ENCODE results near the gene MRPL55.
"Not testable (repeated sequence)": the region's sequence is repeated elsewhere in the genome, so short reads cannot be mapped to it uniquely, and the experiment has no call there.

Gene MRPL55

GRCh38 chr1:228123505-228123904 lies 14.4 kb upstream of the MRPL55 start:
- TF ChIP-seq GATA1 (IDR thresholded peaks at IDR 0.05; ENCODE audit: low read depth, low read length) (no peak), POLR2A (IDR thresholded peaks at IDR 0.05; ENCODE audit: low read length) (no peak)
- no peak for DNase-seq

GRCh38 chr1:228122921-228123441 lies 13.9 kb upstream of the MRPL55 start:
- no peak for DNase-seq
- TF ChIP-seq GATA1 (IDR thresholded peaks at IDR 0.05; ENCODE audit: low read depth, low read length) (no peak), POLR2A (IDR thresholded peaks at IDR 0.05; ENCODE audit: low read length) (no peak)

GRCh38 chr1:228120857-228121489 lies 11.9 kb upstream of the MRPL55 start:
- no peak for TF ChIP-seq POLR2A (IDR thresholded peaks at IDR 0.05; ENCODE audit: low read length)
- no peak for TF ChIP-seq GATA1 (IDR thresholded peaks at IDR 0.05; ENCODE audit: low read depth, low read length)
- DNase-seq = no peak

GRCh38 chr1:228120351-228120750 lies 11.3 kb upstream of the MRPL55 start:
- TF ChIP-seq POLR2A (IDR thresholded peaks at IDR 0.05; ENCODE audit: low read length) (no peak), GATA1 (IDR thresholded peaks at IDR 0.05; ENCODE audit: low read depth, low read length) (no peak)
- DNase-seq = no peak

GRCh38 chr1:228118040-228118439 lies 8.9 kb upstream of the MRPL55 start:
- TF ChIP-seq POLR2A (IDR thresholded peaks at IDR 0.05; ENCODE audit: low read length) (no peak), GATA1 (IDR thresholded peaks at IDR 0.05; ENCODE audit: low read depth, low read length) (no peak)
- DNase-seq = peak in 1 of 2 experiments; percentile 41

GRCh38 chr1:228117335-228117734 lies 8.2 kb upstream of the MRPL55 start:
- no peak for DNase-seq
- no peak for TF ChIP-seq POLR2A (IDR thresholded peaks at IDR 0.05; ENCODE audit: low read length)
- TF ChIP-seq GATA1 (IDR thresholded peaks at IDR 0.05; ENCODE audit: low read depth, low read length) = no peak

- DNase-seq = no peak
- no peak for TF ChIP-seq POLR2A (IDR thresholded peaks at IDR 0.05; ENCODE audit: low read length)
- no peak for TF ChIP-seq GATA1 (IDR thresholded peaks at IDR 0.05; ENCODE audit: low read depth, low read length)
These were observed 5.7 kb upstream of the MRPL55 start for GRCh38 chr1:228114827-228115226.

GRCh38 chr1:228112617-228113016 lies 3.5 kb upstream of the MRPL55 start:
- no peak for DNase-seq
- TF ChIP-seq GATA1 (IDR thresholded peaks at IDR 0.05; ENCODE audit: low read depth, low read length) (no peak), POLR2A (IDR thresholded peaks at IDR 0.05; ENCODE audit: low read length) (no peak)

- TF ChIP-seq POLR2A (IDR thresholded peaks at IDR 0.05; ENCODE audit: low read length) = no peak
- TF ChIP-seq GATA1 (IDR thresholded peaks at IDR 0.05; ENCODE audit: low read depth, low read length) = no peak
These were observed 3.1 kb upstream of the MRPL55 start for GRCh38 chr1:228112167-228112566.

GRCh38 chr1:228111315-228111714 lies 2.2 kb upstream of the MRPL55 start:
- DNase-seq = not testable (repeated sequence)

More at GRCh38 chr1:228112167-228112566, 3.1 kb upstream of the MRPL55 start:
- no peak for DNase-seq

- TF ChIP-seq GATA1 (IDR thresholded peaks at IDR 0.05; ENCODE audit: low read depth, low read length) = no peak
- TF ChIP-seq POLR2A (IDR thresholded peaks at IDR 0.05; ENCODE audit: low read length) = no peak
- no peak for DNase-seq
These were observed 1.5 kb upstream of the MRPL55 start for GRCh38 chr1:228110556-228110955.

GRCh38 chr1:228109962-228110488 lies 926 bp upstream of the MRPL55 start:
- TF ChIP-seq POLR2A (IDR thresholded peaks at IDR 0.05; ENCODE audit: low read length) (no peak), GATA1 (IDR thresholded peaks at IDR 0.05; ENCODE audit: low read depth, low read length) (no peak)
- DNase-seq = peak; percentile 53 to 64

- no peak for DNase-seq
- no peak for TF ChIP-seq POLR2A (IDR thresholded peaks at IDR 0.05; ENCODE audit: low read length)
- no peak for TF ChIP-seq GATA1 (IDR thresholded peaks at IDR 0.05; ENCODE audit: low read depth, low read length)
These were observed 392 bp downstream of the MRPL55 start for GRCh38 chr1:228108742-228109072.

- TF ChIP-seq POLR2A (IDR thresholded peaks at IDR 0.05; ENCODE audit: low read length) (no peak), GATA1 (IDR thresholded peaks at IDR 0.05; ENCODE audit: low read depth, low read length) (no peak)
- DNase-seq = no peak
These were observed 926 bp downstream of the MRPL55 start for GRCh38 chr1:228108055-228108690.

GRCh38 chr1:228107636-228108035 lies 1.5 kb downstream of the MRPL55 start:
- TF ChIP-seq POLR2A (IDR thresholded peaks at IDR 0.05; ENCODE audit: low read length) = no peak
- TF ChIP-seq GATA1 (IDR thresholded peaks at IDR 0.05; ENCODE audit: low read depth, low read length) = no peak
- no peak for DNase-seq
